HEK293 (cell line): ENCODE measurements around the gene CIZ1.
A peak's percentile ranks its signal among the peaks of the same experiment; 100 is the strongest.

Source experiments
- CTCF ChIA-PET: fragments of 350-600 bp; formaldehyde crosslinking; extraction: SDS; loops from one replicate; lab custom pipeline; 2021; ENCODE audit warnings: antibody characterized with exemption; lab: Yijun Ruan, JAX
- POLR2A ChIA-PET: fragments of 300-600 bp; formaldehyde crosslinking; extraction: SDS; loops from one replicate; lab custom pipeline; 2020; ENCODE audit warnings: antibody characterized with exemption, inconsistent platforms; lab: Yijun Ruan, JAX
- H3K27ac ChIP-seq: fragments of 200-500 bp; sonication (Bioruptor generic); 2 replicates; pipeline ENCODE4 v1.5.1; 2014; ENCODE audit warnings: low read depth, low read length, control low read depth, inconsistent platforms; ENCODE audit errors: extremely low read depth
- H3K36me3 ChIP-seq, 2 experiments: fragments of 200-500 bp in 1 of 2; sonication (Bioruptor generic) in 1 of 2; 1 replicate in 1 of 2; 2 replicates in 1 of 2; pipeline ENCODE4 v1.5.1; 2014 to 2017; ENCODE audit warnings: inconsistent platforms in 2 of 2, low read length in 2 of 2; ENCODE audit not compliant: control insufficient read depth in 2 of 2, insufficient read depth in 1 of 2
- H3K4me1 ChIP-seq: fragments of 200-500 bp; sonication (Bioruptor generic); 2 replicates; pipeline ENCODE4 v1.5.1; 2014; ENCODE audit warnings: mild to moderate bottlenecking, low read length, inconsistent platforms; ENCODE audit not compliant: control insufficient read depth, insufficient read depth
- H3K4me3 ChIP-seq: 2 replicates; pipeline ENCODE4 v1.5.1; 2011; ENCODE audit warnings: low read depth, mild to moderate bottlenecking, control low read depth, low read length, moderate library complexity
- H3K9me3 ChIP-seq: fragments of 200-500 bp; sonication (Bioruptor generic); 2 replicates; pipeline ENCODE4 v1.5.1; 2014; ENCODE audit warnings: low read depth, low read length, inconsistent platforms; ENCODE audit not compliant: control insufficient read depth, insufficient read depth
- BCL11A ChIP-seq: fragments of 450-650 bp; formaldehyde crosslinking; IDR thresholded peaks from 2 replicates; pipeline ENCODE4 v1.5.1; 2016; ENCODE audit warnings: low read depth, missing biosample characterization, missing genetic modification characterization
- GLIS1 ChIP-seq: fragments of 450-650 bp; formaldehyde crosslinking; IDR thresholded peaks from 2 replicates; pipeline ENCODE4 v1.5.1; 2016; ENCODE audit warnings: missing biosample characterization, missing genetic modification characterization
- GLIS2 ChIP-seq: fragments of 450-650 bp; formaldehyde crosslinking; IDR thresholded peaks from 2 replicates; pipeline ENCODE4 v1.5.1; 2016; ENCODE audit warnings: missing biosample characterization, missing genetic modification characterization
- HOXC10 ChIP-seq: sonication (generic); formaldehyde crosslinking; IDR thresholded peaks from 2 replicates; pipeline ENCODE4 v1.8.1; 2023; ENCODE audit warnings: mild to moderate bottlenecking, missing genetic modification reagents
- KLF16 ChIP-seq: fragments of 450-650 bp; formaldehyde crosslinking; IDR thresholded peaks from 2 replicates; pipeline ENCODE4 v1.5.1; 2017; ENCODE audit warnings: missing biosample characterization, missing genetic modification characterization
- KLF9 ChIP-seq: fragments of 450-650 bp; formaldehyde crosslinking; IDR thresholded peaks from 2 replicates; pipeline ENCODE4 v1.5.1; 2016; ENCODE audit warnings: missing biosample characterization, missing genetic modification characterization, low read depth
- SCRT2 ChIP-seq: fragments of 450-650 bp; formaldehyde crosslinking; IDR thresholded peaks from 2 replicates; pipeline ENCODE4 v1.5.1; 2016; ENCODE audit warnings: missing biosample characterization, missing genetic modification characterization
- ZBTB17 ChIP-seq: fragments of 450-650 bp; formaldehyde crosslinking; IDR thresholded peaks from 2 replicates; pipeline ENCODE4 v1.5.1; 2016; ENCODE audit warnings: missing biosample characterization, missing genetic modification characterization
- ZEB2 ChIP-seq: fragments of 450-650 bp; formaldehyde crosslinking; IDR thresholded peaks from 2 replicates; pipeline ENCODE4 v1.5.1; 2016; ENCODE audit warnings: missing biosample characterization, missing genetic modification characterization
- ZFHX2 ChIP-seq: fragments of 450-650 bp; formaldehyde crosslinking; conservative IDR thresholded peaks from 2 replicates; pipeline ENCODE4 v1.5.1; 2016; ENCODE audit warnings: missing biosample characterization, missing genetic modification characterization
- ZNF544 ChIP-seq: fragments of 450-650 bp; formaldehyde crosslinking; IDR thresholded peaks from 2 replicates; pipeline ENCODE4 v1.5.0; 2017; ENCODE audit warnings: missing biosample characterization, missing genetic modification characterization
- ZNF621 ChIP-seq: fragments of 450-650 bp; formaldehyde crosslinking; IDR thresholded peaks from 2 replicates; pipeline ENCODE4 v1.5.1; 2017; ENCODE audit warnings: missing biosample characterization, missing genetic modification characterization
- ZNF660 ChIP-seq: fragments of 450-650 bp; IDR thresholded peaks from 2 replicates; pipeline ENCODE4 v1.5.1; 2018; ENCODE audit warnings: missing biosample characterization, mild to moderate bottlenecking, missing genetic modification characterization
- ZNF791 ChIP-seq: fragments of 450-650 bp; formaldehyde crosslinking; IDR thresholded peaks from 2 replicates; pipeline ENCODE4 v1.5.1; 2016; ENCODE audit warnings: missing biosample characterization, missing genetic modification characterization
- ZSCAN30 ChIP-seq: fragments of 450-650 bp; IDR thresholded peaks from 2 replicates; pipeline ENCODE4 v1.5.1; 2018; ENCODE audit warnings: missing biosample characterization, mild to moderate bottlenecking, missing genetic modification characterization, moderate library complexity
- TF ChIP-seq, protein P1 (sequence below): fragments of 450-650 bp; formaldehyde crosslinking; IDR thresholded peaks from 2 replicates; pipeline ENCODE4 v1.5.1; 2016; ENCODE audit warnings: missing biosample characterization, missing genetic modification characterization
- TF ChIP-seq, protein P2 (sequence below): fragments of 450-650 bp; formaldehyde crosslinking; IDR thresholded peaks from 2 replicates; pipeline ENCODE4 v1.5.1; 2016; ENCODE audit warnings: missing biosample characterization, missing genetic modification characterization
- TF ChIP-seq, protein P3 (sequence below): fragments of 450-650 bp; formaldehyde crosslinking; IDR thresholded peaks from 2 replicates; pipeline ENCODE4 v1.5.1; 2017; ENCODE audit warnings: missing biosample characterization, missing genetic modification characterization
- TF ChIP-seq, protein P4 (sequence below): fragments of 450-650 bp; formaldehyde crosslinking; IDR thresholded peaks from 2 replicates; pipeline ENCODE4 v1.5.1; 2016; ENCODE audit warnings: missing biosample characterization, missing genetic modification characterization
- TF ChIP-seq, protein P5 (sequence below): fragments of 450-650 bp; formaldehyde crosslinking; IDR thresholded peaks from 2 replicates; pipeline ENCODE4 v1.5.1; 2017; ENCODE audit warnings: missing biosample characterization, missing genetic modification characterization
- TF ChIP-seq, protein P6 (sequence below): fragments of 450-650 bp; formaldehyde crosslinking; optimal IDR thresholded peaks from 2 replicates; pipeline ENCODE3; 2016; ENCODE audit warnings: missing biosample characterization, mild to moderate bottlenecking, missing genetic modification characterization
- TF ChIP-seq, protein P7 (sequence below): fragments of 450-650 bp; formaldehyde crosslinking; IDR thresholded peaks from 2 replicates; pipeline ENCODE4 v1.5.1; 2016; ENCODE audit warnings: missing biosample characterization, missing genetic modification characterization

Gene CIZ1

DNA sequence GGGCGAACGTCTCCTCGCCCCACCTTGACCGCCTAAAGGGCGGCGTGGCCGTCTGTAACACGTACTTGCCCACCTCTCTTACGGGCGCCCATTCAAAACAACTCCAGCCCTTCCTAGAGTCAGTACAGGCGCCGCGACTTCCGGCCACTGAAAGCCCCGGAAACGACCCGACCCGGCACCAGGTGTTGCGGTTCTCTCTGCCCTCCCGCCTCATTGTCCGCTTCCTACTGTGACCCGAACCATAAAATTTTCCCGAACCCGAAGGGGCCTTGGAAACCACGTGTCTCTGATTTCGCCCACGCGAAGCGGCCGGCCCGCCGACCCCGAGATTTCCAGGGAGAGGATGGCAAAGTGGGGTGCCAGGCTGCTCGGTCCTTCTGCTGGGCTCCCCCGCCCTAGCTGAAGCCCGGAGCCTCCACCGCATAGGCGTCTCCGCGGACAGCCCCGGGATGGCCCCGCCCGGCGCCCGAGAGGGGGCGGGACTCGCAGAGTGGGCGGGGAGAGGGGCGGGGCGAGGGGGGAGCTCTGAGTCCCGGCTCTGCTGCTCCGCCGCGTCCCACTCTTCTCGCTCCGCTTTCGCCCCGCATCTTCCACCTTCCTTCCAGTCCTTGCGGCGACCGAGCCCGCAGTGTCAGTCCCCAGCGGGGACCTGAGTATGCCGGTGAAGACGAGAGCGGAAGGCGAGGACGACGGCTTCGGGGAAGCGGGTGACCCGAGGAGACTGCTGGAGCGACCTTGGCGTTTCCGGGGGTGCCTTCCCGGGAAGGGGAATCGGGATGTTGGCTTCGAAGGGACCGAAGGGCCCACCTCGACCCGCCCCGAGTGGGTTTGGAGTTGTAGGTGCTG is 63.2 kb downstream of the CIZ1 start:
- Histone ChIP-seq H3K27ac (peak overlapping the region; percentile 85), H3K9me3 (no peaks in the 10 kb centered on the region), H3K4me3 (peak overlapping the region; percentile 83), H3K4me1 (no peaks in the 10 kb centered on the region), H3K36me3 (peaks cover 0 to 26% of the 10 kb centered on the region in 2 experiments; a peak in 2 of 3 replicates)
- CTCF ChIA-PET = interaction anchor here (0.6 to 2.5 kb wide), 9 partner anchors 8 to 109 kb away, joined by 3 to 15 read pairs (median 4); no protein-coding TSS in a partner anchor
- POLR2A ChIA-PET = interaction anchor here (0.6 to 1.9 kb wide), 12 partner anchors 8 to 186 kb away, joined by 3 to 13 read pairs (median 4); partner anchors contain the start of genes BBLN, GOLGA2, NAIF1 and SWI5
- TF ChIP-seq KLF9 (tag by site-specific recombination) = peak; percentile 97
- no peak for TF ChIP-seq SCRT2 (tag by site-specific recombination)
- TF ChIP-seq ZSCAN30 (tag by site-specific recombination) = peak; percentile 44; the same call in 1 of the 2 replicates
- no peak for TF ChIP-seq HOXC10 (CRISPR knock-in tag)
- peak; percentile 34; the same call in 1 of the 2 replicates for TF ChIP-seq GLIS1 (tag by site-specific recombination)
- TF ChIP-seq ZEB2 (tag by site-specific recombination) = peak; percentile 81; the same call in 1 of the 2 replicates
- TF ChIP-seq GLIS2 = peak; percentile 76
- peak; percentile 33; the same call in 1 of the 2 replicates for TF ChIP-seq ZBTB17 (tag by site-specific recombination)
- TF ChIP-seq, protein P1, sequence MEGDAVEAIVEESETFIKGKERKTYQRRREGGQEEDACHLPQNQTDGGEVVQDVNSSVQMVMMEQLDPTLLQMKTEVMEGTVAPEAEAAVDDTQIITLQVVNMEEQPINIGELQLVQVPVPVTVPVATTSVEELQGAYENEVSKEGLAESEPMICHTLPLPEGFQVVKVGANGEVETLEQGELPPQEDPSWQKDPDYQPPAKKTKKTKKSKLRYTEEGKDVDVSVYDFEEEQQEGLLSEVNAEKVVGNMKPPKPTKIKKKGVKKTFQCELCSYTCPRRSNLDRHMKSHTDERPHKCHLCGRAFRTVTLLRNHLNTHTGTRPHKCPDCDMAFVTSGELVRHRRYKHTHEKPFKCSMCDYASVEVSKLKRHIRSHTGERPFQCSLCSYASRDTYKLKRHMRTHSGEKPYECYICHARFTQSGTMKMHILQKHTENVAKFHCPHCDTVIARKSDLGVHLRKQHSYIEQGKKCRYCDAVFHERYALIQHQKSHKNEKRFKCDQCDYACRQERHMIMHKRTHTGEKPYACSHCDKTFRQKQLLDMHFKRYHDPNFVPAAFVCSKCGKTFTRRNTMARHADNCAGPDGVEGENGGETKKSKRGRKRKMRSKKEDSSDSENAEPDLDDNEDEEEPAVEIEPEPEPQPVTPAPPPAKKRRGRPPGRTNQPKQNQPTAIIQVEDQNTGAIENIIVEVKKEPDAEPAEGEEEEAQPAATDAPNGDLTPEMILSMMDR (tag by site-specific recombination) = 0 out of 2 replicates have a peak, but pooled peaks have one; percentile 5
- TF ChIP-seq BCL11A (tag by site-specific recombination) = no peak
- TF ChIP-seq, protein P2, sequence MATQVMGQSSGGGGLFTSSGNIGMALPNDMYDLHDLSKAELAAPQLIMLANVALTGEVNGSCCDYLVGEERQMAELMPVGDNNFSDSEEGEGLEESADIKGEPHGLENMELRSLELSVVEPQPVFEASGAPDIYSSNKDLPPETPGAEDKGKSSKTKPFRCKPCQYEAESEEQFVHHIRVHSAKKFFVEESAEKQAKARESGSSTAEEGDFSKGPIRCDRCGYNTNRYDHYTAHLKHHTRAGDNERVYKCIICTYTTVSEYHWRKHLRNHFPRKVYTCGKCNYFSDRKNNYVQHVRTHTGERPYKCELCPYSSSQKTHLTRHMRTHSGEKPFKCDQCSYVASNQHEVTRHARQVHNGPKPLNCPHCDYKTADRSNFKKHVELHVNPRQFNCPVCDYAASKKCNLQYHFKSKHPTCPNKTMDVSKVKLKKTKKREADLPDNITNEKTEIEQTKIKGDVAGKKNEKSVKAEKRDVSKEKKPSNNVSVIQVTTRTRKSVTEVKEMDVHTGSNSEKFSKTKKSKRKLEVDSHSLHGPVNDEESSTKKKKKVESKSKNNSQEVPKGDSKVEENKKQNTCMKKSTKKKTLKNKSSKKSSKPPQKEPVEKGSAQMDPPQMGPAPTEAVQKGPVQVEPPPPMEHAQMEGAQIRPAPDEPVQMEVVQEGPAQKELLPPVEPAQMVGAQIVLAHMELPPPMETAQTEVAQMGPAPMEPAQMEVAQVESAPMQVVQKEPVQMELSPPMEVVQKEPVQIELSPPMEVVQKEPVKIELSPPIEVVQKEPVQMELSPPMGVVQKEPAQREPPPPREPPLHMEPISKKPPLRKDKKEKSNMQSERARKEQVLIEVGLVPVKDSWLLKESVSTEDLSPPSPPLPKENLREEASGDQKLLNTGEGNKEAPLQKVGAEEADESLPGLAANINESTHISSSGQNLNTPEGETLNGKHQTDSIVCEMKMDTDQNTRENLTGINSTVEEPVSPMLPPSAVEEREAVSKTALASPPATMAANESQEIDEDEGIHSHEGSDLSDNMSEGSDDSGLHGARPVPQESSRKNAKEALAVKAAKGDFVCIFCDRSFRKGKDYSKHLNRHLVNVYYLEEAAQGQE = no peak
- peak; percentile 89 for TF ChIP-seq ZFHX2
- no peak for TF ChIP-seq ZNF791
- no peak for TF ChIP-seq ZNF621 (tag by site-specific recombination)
- TF ChIP-seq, protein P3, sequence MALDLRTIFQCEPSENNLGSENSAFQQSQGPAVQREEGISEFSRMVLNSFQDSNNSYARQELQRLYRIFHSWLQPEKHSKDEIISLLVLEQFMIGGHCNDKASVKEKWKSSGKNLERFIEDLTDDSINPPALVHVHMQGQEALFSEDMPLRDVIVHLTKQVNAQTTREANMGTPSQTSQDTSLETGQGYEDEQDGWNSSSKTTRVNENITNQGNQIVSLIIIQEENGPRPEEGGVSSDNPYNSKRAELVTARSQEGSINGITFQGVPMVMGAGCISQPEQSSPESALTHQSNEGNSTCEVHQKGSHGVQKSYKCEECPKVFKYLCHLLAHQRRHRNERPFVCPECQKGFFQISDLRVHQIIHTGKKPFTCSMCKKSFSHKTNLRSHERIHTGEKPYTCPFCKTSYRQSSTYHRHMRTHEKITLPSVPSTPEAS = no peak
- no peak for TF ChIP-seq ZNF544
- TF ChIP-seq KLF16 (tag by site-specific recombination) = peak; percentile 90
- no peak; the same call in 1 of the 2 replicates for TF ChIP-seq ZNF660
- TF ChIP-seq, protein P4, sequence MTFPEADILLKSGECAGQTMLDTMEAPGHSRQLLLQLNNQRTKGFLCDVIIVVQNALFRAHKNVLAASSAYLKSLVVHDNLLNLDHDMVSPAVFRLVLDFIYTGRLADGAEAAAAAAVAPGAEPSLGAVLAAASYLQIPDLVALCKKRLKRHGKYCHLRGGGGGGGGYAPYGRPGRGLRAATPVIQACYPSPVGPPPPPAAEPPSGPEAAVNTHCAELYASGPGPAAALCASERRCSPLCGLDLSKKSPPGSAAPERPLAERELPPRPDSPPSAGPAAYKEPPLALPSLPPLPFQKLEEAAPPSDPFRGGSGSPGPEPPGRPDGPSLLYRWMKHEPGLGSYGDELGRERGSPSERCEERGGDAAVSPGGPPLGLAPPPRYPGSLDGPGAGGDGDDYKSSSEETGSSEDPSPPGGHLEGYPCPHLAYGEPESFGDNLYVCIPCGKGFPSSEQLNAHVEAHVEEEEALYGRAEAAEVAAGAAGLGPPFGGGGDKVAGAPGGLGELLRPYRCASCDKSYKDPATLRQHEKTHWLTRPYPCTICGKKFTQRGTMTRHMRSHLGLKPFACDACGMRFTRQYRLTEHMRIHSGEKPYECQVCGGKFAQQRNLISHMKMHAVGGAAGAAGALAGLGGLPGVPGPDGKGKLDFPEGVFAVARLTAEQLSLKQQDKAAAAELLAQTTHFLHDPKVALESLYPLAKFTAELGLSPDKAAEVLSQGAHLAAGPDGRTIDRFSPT = peak; percentile 85
- TF ChIP-seq, protein P5, sequence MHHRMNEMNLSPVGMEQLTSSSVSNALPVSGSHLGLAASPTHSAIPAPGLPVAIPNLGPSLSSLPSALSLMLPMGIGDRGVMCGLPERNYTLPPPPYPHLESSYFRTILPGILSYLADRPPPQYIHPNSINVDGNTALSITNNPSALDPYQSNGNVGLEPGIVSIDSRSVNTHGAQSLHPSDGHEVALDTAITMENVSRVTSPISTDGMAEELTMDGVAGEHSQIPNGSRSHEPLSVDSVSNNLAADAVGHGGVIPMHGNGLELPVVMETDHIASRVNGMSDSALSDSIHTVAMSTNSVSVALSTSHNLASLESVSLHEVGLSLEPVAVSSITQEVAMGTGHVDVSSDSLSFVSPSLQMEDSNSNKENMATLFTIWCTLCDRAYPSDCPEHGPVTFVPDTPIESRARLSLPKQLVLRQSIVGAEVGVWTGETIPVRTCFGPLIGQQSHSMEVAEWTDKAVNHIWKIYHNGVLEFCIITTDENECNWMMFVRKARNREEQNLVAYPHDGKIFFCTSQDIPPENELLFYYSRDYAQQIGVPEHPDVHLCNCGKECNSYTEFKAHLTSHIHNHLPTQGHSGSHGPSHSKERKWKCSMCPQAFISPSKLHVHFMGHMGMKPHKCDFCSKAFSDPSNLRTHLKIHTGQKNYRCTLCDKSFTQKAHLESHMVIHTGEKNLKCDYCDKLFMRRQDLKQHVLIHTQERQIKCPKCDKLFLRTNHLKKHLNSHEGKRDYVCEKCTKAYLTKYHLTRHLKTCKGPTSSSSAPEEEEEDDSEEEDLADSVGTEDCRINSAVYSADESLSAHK (tag by site-specific recombination) = 0 out of 2 replicates have a peak, but pooled peaks have one; percentile 10
- TF ChIP-seq, protein P6, sequence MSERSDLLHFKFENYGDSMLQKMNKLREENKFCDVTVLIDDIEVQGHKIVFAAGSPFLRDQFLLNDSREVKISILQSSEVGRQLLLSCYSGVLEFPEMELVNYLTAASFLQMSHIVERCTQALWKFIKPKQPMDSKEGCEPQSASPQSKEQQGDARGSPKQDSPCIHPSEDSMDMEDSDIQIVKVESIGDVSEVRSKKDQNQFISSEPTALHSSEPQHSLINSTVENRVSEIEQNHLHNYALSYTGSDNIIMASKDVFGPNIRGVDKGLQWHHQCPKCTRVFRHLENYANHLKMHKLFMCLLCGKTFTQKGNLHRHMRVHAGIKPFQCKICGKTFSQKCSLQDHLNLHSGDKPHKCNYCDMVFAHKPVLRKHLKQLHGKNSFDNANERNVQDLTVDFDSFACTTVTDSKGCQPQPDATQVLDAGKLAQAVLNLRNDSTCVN (tag by site-specific recombination) = peak; percentile 60
- TF ChIP-seq, protein P7, sequence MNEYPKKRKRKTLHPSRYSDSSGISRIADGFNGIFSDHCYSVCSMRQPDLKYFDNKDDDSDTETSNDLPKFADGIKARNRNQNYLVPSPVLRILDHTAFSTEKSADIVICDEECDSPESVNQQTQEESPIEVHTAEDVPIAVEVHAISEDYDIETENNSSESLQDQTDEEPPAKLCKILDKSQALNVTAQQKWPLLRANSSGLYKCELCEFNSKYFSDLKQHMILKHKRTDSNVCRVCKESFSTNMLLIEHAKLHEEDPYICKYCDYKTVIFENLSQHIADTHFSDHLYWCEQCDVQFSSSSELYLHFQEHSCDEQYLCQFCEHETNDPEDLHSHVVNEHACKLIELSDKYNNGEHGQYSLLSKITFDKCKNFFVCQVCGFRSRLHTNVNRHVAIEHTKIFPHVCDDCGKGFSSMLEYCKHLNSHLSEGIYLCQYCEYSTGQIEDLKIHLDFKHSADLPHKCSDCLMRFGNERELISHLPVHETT (tag by site-specific recombination) = no peak
